Measurements from ENCODE around the gene THSD4.

Gene THSD4

GRCh38 chr15:71443538-71443937 lies 328.3 kb downstream of the THSD4 start:
- no peak for FAIRE-seq

GRCh38 chr15:71444032-71444810 lies 328.9 kb downstream of the THSD4 start:
- no peak for FAIRE-seq

GRCh38 chr15:71444866-71445590 lies 329.8 kb downstream of the THSD4 start:
- FAIRE-seq = no peak

DNA sequence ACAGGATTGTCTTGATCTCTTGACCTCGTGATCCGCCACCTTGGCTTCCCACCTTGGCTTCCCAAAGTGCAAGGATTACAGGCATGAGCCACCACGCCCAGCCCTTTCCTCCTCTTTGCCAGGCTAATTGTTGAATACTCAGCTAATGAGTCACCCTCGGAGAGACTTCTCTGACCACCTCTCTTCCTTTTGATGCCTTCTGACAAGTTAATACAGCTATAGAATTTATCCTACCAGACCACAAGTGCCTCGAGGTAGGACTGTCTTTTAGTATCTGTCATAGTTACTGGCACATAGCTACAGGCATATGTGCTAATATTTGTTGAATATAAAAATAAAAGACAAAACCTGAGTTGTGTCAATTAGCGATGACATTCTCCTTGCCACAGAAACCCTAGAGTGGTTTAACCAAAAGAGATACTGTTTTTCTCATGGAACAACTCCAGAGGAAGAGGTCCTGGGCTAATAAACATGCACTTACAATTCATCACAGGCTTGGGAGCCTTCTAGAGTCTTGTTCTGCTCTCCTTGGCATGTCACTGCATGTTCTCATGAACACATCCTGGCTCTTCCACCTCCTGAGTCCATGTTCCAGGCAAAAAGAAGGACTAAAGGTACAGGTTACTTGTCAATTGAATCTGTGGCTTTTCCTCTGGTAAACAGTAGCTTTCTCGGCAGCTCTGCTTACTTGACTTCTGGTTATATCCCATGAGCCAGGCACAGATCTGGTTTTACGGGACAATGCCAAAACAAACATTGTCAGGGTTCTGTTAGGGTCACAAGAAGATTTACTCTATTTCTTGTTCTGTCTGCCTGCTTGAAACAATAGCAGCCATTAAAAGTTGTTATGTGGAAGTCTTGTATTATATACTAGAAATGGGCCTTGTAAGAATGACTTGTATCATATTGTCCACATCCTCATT lies 332.3 kb downstream of the THSD4 start:
- no peak for FAIRE-seq

GRCh38 chr15:71448688-71449114 lies 333.4 kb downstream of the THSD4 start:
- no peak for FAIRE-seq

GRCh38 chr15:71449363-71449762 lies 334.1 kb downstream of the THSD4 start:
- no peak for FAIRE-seq

- no peak for FAIRE-seq
Measured at GRCh38 chr15:71449956-71450355, 334.7 kb downstream of the THSD4 start.

DNA sequence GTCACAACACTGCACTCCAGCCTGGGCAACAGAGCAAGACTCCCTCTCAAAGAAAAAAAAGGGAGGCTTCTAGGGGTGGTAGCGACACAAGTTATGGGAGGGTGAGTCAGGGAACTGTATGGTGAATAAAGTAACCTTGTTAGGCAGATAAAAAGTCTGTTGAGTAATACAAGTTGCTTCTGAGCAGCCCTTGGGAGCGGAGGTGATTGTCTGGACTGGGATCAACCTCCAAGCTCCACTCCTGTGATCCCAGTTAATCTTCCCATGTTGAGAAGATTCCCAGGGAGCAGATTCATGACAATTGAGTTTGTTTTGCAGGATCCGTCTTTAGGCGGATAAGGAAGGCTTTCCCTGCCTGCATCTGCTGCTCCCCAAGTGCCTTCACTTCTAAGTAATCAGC lies 335.9 kb downstream of the THSD4 start:
- FAIRE-seq = no peak

DNA sequence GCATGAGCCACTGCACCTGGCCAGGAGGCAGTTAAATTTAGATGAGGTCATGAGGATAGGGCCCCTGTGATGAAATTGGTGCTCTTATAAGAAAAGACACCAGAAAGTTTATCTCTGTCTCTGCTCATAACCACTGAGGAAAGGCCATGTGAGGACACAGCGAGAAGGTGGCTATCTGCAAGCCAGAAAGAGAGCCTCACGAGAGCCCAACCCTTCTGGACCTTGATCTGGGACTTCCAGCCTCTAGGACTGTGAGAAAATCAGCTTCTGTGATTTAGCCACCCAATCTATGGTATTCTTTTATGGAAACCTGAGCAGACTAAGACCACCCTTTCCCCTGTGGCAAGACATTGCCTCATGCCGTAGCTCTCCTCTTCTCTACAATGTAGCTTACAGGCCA lies 337.6 kb downstream of the THSD4 start:
- FAIRE-seq = no peak

DNA sequence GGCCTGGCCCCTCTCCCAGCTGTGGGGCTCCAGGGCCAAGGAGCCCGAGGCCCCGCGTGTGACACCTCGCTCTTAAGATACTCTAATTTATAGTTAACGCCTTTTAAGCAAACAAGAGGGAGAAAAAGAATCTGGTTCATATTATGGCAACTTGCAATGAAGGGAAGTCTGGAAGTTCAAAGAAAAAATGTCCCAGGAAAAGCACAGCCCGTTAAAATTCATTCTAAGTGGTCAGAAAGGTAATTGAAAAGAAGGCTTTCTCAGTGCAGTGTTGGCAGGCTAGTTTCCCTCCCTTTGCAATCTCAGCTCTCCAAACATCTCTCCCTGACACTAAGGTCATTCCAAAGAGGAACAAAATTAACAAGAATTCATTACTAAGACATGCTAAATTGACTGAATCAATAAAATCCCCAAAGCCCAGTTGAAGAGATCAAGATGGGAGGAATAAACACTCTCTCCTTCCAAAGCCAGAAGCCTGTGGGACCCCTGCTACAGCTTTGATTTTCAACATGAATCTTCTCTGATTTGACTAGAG lies 339.3 kb downstream of the THSD4 start:
- FAIRE-seq = no peak

GRCh38 chr15:71455107-71455506 lies 339.8 kb downstream of the THSD4 start:
- no peak for FAIRE-seq

- no peak for FAIRE-seq
Measured at GRCh38 chr15:71455878-71456277, 340.6 kb downstream of the THSD4 start.

DNA sequence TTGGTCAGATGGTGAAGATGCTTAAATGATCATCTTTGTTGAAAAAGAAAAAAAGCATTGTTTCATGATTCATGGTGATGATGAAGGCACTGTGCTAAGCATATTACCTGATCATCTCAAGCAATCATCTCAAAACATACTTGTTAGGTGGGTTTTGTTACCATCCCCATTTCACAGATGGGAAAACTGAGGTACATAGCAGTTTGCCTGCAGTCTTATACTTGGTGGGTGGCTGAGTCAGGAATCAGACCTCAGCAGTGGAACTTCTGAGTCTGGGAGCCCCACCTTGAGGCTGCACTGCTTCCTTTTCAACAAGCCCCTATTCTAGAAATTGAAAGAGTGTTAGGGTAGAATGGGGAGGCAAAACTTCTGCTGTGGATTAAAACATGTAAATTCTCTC lies 341.1 kb downstream of the THSD4 start:
- no peak for FAIRE-seq

DNA sequence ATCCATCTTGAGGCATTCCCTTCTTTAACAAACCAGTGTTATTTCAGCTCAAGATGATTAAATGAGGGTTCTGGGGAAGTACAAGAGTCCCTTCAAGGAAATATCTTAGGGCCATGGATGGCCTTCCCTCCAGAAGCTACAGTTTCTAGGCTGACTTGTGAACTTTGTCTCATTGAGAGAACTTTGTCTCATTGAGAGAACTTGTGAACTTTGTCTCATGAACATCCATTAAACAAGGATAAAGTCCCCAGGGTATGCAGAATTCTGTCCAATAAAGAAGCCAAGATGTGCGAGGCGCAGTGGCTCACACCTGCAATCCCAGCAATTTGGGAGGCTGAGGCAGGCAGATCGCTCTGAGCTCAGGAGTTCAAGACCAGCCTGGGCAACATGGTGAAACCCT lies 341.5 kb downstream of the THSD4 start:
- no peak for FAIRE-seq

GRCh38 chr15:71458089-71458660 lies 342.9 kb downstream of the THSD4 start:
- FAIRE-seq = no peak

GRCh38 chr15:71461748-71462147 lies 346.5 kb downstream of the THSD4 start:
- FAIRE-seq = no peak

GRCh38 chr15:71462638-71463037 lies 347.4 kb downstream of the THSD4 start:
- FAIRE-seq = no peak

GRCh38 chr15:71463156-71463665 lies 347.9 kb downstream of the THSD4 start:
- no peak for FAIRE-seq

DNA sequence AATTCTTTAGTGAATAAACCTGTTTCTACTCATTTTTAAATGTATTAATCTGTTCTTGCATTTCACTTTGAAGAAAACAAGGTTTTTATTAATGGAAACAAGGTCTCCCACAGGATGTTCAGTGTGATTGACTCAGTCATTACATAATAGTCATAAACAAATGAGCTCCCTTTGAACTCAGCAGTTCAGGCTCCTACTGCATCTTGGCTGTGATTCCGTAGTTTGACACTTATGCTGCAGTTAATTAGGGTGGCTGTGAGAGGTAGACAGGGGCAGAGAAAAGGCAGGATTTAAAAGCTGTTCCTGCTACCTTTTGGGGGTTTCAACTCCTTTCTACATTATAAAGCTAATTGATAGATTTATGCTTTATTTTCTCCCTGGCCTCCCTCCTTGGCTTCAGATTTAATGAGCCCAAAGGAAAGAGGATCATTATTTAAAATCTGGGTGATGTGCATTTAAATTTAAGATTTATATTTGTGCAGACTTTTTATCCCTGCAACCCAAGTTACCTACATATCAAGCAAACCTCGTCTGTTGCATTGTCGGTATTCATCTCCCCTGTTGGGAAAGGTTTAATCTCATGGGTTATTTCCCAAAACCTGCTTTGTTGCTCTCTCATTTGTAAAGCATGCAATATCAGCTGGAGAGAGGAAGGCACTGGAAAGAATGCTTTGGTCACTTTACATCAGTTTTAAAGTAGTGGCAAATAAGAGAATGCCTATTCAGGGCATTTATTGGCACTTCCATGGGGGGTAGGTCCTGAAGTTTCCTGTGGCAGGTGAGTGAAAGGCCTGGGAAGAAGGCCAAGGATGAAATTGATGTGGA lies 350.1 kb downstream of the THSD4 start:
- FAIRE-seq = no peak

- FAIRE-seq = no peak
Measured at GRCh38 chr15:71468715-71469114, 353.4 kb downstream of the THSD4 start.

DNA sequence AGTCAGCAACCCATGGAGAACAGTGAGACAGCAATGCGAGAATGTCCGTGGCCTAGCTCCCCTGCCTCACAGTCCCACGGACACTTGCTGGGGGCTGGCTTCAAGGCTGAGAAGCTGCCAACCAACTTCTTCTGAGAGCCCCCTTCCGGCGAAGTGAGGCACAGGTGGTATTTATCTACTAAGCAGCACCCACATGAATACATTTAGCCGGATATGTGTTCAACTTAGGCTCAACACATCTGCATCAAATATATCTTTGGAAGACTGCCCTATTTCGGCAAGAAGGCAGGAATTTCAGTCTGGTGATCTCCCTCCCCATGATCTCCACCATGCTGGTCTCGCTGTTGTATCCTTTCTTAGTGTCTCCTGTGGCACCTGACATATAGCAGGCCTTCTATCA lies 354.1 kb downstream of the THSD4 start:
- no peak for FAIRE-seq

GRCh38 chr15:71471347-71471746 lies 356.1 kb downstream of the THSD4 start:
- no peak for FAIRE-seq
